ENCODE data around the gene IGSF3. TPM values are rescaled to one million over a fixed set of nuclear protein-coding genes. Genes with fewer than 3 reads are reported as not detected.
A peak's percentile ranks its signal among the peaks of the same experiment; 100 is the strongest.

Gene IGSF3
- total RNA-seq, 1 experiment from 2014 or later: 30.1 TPM

DNA sequence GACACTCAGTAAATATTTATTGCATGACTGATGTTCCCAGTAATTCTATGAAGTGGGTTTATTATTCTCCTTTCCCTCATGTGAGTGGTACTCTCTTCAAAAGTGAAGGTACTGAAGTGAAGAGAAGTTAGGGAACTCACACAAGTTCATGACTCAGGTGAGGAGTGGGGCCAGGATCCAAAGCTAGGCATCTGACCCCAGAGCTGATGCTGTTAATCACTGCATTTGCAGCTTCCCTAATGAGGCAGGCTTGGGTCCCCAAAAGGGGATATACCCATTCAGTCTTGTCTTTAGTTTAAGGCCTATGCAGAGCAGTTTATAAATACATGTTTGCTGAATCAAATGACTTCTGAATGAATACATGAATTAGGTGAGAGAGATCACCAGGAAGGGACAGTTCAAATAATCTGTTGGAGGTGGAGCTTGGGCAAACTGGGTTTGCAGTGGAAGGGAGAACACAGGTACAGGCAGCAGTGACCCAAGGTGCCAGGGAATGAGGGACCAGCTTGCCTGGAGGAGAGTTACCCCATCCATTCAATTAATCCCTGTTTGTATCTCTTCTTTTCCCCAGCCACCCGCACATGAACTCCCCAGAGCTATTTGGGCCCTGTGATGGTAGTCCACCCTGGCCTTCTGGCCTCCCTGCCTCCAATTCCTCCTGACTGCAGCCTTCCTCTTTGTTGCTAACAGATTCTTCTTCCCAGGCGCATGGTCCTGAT, 98.7 kb downstream of the IGSF3 start:
- TF ChIP-seq, protein P1, sequence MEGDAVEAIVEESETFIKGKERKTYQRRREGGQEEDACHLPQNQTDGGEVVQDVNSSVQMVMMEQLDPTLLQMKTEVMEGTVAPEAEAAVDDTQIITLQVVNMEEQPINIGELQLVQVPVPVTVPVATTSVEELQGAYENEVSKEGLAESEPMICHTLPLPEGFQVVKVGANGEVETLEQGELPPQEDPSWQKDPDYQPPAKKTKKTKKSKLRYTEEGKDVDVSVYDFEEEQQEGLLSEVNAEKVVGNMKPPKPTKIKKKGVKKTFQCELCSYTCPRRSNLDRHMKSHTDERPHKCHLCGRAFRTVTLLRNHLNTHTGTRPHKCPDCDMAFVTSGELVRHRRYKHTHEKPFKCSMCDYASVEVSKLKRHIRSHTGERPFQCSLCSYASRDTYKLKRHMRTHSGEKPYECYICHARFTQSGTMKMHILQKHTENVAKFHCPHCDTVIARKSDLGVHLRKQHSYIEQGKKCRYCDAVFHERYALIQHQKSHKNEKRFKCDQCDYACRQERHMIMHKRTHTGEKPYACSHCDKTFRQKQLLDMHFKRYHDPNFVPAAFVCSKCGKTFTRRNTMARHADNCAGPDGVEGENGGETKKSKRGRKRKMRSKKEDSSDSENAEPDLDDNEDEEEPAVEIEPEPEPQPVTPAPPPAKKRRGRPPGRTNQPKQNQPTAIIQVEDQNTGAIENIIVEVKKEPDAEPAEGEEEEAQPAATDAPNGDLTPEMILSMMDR (conservative IDR thresholded peaks at IDR 0.05): no peak
- no peak for TF ChIP-seq EZH2 (IDR thresholded peaks at IDR 0.05; ENCODE audit: low read depth)
- H3K9me3 ChIP-seq (ENCODE audit: insufficient read depth, low read depth): peaks cover 9% of the 10 kb centered on the region
- CTCF ChIA-PET: interaction anchor here (0.6 kb wide), 1 partner anchor 376 kb away, joined by 3 read pairs; no protein-coding TSS in a partner anchor
- H2AFZ ChIP-seq: no peak overlapping the region
- no peak overlapping the region for H3K27ac ChIP-seq
- H3K4me1 ChIP-seq (replicated peaks; ENCODE audit: insufficient read depth): peaks cover 37% of the 10 kb centered on the region
- DNase-seq: no peak
- intact Hi-C loops (cut with micrococcal nuclease; ENCODE audit: unreplicated experiment): loop anchor here (10.0 kb wide), 1 partner anchor 1014 kb away; no protein-coding TSS in a partner anchor
- POLR2A ChIA-PET (ENCODE audit: unreplicated experiment): interaction anchor here (0.9 kb wide), 1 partner anchor 12 kb away, joined by 6 read pairs; no protein-coding TSS in a partner anchor
- no peaks in the 10 kb centered on the region for H3K9me2 ChIP-seq (ENCODE audit: insufficient read depth)
- peaks cover 67% of the 10 kb centered on the region for H3K79me2 ChIP-seq (ENCODE audit: low read depth)
- H4K20me1 ChIP-seq (ENCODE audit: insufficient read depth): peaks cover 23% of the 10 kb centered on the region; the same call in 1 of the 2 replicates
- peak overlapping the region; percentile 94 for H3K4me2 ChIP-seq
- H3K4me3 ChIP-seq: peak overlapping the region; percentile 85
- no peaks in the 10 kb centered on the region for H3K27me3 ChIP-seq (ENCODE audit: insufficient read depth, low read depth)
- H3F3A ChIP-seq (ENCODE audit: insufficient read depth, low read depth): peaks cover 14% of the 10 kb centered on the region; the same call in 1 of the 2 replicates
- H3K36me3 ChIP-seq (ENCODE audit: low read depth): peaks cover 43% of the 10 kb centered on the region
- no TSS peak for BruUV-seq (replicated peaks)

GRCh38 chr1:116567790-116568661, 99.5 kb downstream of the IGSF3 start:
- no peaks in the 10 kb centered on the region for H3K27me3 ChIP-seq (ENCODE audit: insufficient read depth, low read depth)
- CTCF ChIA-PET: no interaction called here
- H3K9me3 ChIP-seq (ENCODE audit: insufficient read depth, low read depth): peaks cover 12% of the 10 kb centered on the region
- H3F3A ChIP-seq (ENCODE audit: insufficient read depth, low read depth): peaks cover 14% of the 10 kb centered on the region; the same call in 1 of the 2 replicates
- DNase-seq: no peak
- POLR2A ChIA-PET (ENCODE audit: unreplicated experiment): interaction anchor here (0.7 kb wide), 1 partner anchor 22 kb away, joined by 3 read pairs; no protein-coding TSS in a partner anchor
- H3K4me2 ChIP-seq: peak overlapping the region; percentile 94
- no peak for TF ChIP-seq EZH2 (IDR thresholded peaks at IDR 0.05; ENCODE audit: low read depth)
- TF ChIP-seq, protein P1 (conservative IDR thresholded peaks at IDR 0.05): no peak
- intact Hi-C loops (cut with micrococcal nuclease; ENCODE audit: unreplicated experiment): loop anchor here (10.0 kb wide), 1 partner anchor 1013 kb away; no protein-coding TSS in a partner anchor
- H3K4me3 ChIP-seq: peak overlapping the region; percentile 85; the same call in 1 of the 2 replicates
- BruUV-seq (replicated peaks): no TSS peak
- peaks cover 51% of the 10 kb centered on the region for H3K36me3 ChIP-seq (ENCODE audit: low read depth)
- peaks cover 23% of the 10 kb centered on the region; the same call in 1 of the 2 replicates for H4K20me1 ChIP-seq (ENCODE audit: insufficient read depth)
- no peak overlapping the region for H2AFZ ChIP-seq
- H3K79me2 ChIP-seq (ENCODE audit: low read depth): peaks cover 75% of the 10 kb centered on the region
- H3K4me1 ChIP-seq (replicated peaks; ENCODE audit: insufficient read depth): peaks cover 37% of the 10 kb centered on the region
- no peak overlapping the region for H3K27ac ChIP-seq
- no peaks in the 10 kb centered on the region for H3K9me2 ChIP-seq (ENCODE audit: insufficient read depth)

GRCh38 chr1:116565222-116565621, 102.3 kb downstream of the IGSF3 start:
- POLR2A ChIA-PET (ENCODE audit: unreplicated experiment): no interaction called here
- no peak overlapping the region for H3K4me3 ChIP-seq
- no peaks in the 10 kb centered on the region for H3K27me3 ChIP-seq (ENCODE audit: insufficient read depth, low read depth)
- peaks cover 41% of the 10 kb centered on the region; the same call in 1 of the 2 replicates for H4K20me1 ChIP-seq (ENCODE audit: insufficient read depth)
- TF ChIP-seq, protein P1 (conservative IDR thresholded peaks at IDR 0.05): no peak
- TF ChIP-seq EZH2 (IDR thresholded peaks at IDR 0.05; ENCODE audit: low read depth): no peak
- no peak overlapping the region for H2AFZ ChIP-seq
- intact Hi-C loops (cut with micrococcal nuclease; ENCODE audit: unreplicated experiment): loop anchor here (10.0 kb wide), 1 partner anchor 1010 kb away; no protein-coding TSS in a partner anchor
- H3K27ac ChIP-seq: no peak overlapping the region
- peaks cover 10% of the 10 kb centered on the region; the same call in 1 of the 2 replicates for H3F3A ChIP-seq (ENCODE audit: insufficient read depth, low read depth)
- peaks cover 24% of the 10 kb centered on the region for H3K4me1 ChIP-seq (replicated peaks; ENCODE audit: insufficient read depth)
- CTCF ChIA-PET: no interaction called here
- no TSS peak for BruUV-seq (replicated peaks)
- H3K9me3 ChIP-seq (ENCODE audit: insufficient read depth, low read depth): peaks cover 12% of the 10 kb centered on the region
- H3K4me2 ChIP-seq: no peak overlapping the region
- H3K9me2 ChIP-seq (ENCODE audit: insufficient read depth): no peaks in the 10 kb centered on the region
- peaks cover 71% of the 10 kb centered on the region for H3K36me3 ChIP-seq (ENCODE audit: low read depth)
- H3K79me2 ChIP-seq (ENCODE audit: low read depth): peaks cover 98% of the 10 kb centered on the region
- no peak for DNase-seq
